Measurements from ENCODE around the gene SMIM31.

Gene SMIM31

DNA sequence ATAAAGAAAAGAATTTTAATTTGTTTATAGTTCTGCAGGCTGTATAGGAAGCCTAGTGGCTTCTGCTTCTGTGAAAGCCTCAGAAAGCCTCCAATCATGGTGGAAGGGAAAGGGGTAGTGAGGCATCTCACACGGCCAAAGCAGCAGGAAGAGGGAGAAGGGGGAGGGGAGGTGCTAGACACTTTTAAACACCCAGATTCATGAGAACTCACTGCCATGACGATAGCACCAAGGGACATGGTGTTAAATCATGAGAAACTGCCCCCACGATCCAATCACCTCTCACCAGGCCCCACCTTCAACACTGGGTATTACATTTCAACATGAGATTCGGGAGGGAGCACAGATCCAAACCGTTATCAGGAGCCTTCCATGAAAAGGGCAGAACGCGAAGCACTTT is 18.1 kb downstream of the SMIM31 start:
- no peak for DNase-seq (ENCODE audit: extremely low spot score)
- TF ChIP-seq FOXA1 (IDR thresholded peaks at IDR 0.05) (no peak), LEF1 (IDR thresholded peaks at IDR 0.05; ENCODE audit: borderline replicate concordance) (no peak), ZNF384 (IDR thresholded peaks at IDR 0.05) (no peak), CTBP1 (IDR thresholded peaks at IDR 0.05; ENCODE audit: borderline replicate concordance) (no peak), SP1 (IDR thresholded peaks at IDR 0.05) (no peak), ARNT (IDR thresholded peaks at IDR 0.05) (no peak), FOXK2 (IDR thresholded peaks at IDR 0.05) (no peak)
- TF ChIP-seq, protein P1, sequence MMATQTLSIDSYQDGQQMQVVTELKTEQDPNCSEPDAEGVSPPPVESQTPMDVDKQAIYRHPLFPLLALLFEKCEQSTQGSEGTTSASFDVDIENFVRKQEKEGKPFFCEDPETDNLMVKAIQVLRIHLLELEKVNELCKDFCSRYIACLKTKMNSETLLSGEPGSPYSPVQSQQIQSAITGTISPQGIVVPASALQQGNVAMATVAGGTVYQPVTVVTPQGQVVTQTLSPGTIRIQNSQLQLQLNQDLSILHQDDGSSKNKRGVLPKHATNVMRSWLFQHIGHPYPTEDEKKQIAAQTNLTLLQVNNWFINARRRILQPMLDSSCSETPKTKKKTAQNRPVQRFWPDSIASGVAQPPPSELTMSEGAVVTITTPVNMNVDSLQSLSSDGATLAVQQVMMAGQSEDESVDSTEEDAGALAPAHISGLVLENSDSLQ (IDR thresholded peaks at IDR 0.05) = no peak
- ChIA-PET CTCF (no interaction called here), POLR2A (no interaction called here)

DNA sequence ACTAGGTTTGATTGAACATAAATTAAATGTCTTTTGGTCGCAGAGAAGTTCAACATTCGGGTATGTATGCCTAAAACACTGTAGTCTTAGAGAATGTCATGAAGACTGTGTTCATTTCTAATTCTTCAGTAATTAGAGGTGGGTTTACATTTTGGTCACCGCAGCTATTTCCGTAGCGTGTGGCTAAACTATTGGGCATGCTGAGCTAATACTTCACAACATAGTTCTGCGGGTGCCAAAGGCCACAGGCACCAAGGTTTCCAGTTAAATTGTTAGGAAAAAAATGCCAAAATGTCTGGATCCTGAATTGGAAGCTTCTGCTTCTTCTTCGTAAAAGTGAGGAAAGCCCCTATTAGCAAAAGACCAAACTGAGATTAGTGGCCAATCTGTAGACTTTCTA is 25.1 kb downstream of the SMIM31 start:
- ChIA-PET POLR2A (no interaction called here), CTCF (interaction anchor here (0.9 to 2.3 kb wide), 3 partner anchors 10 to 318 kb away, joined by 3 to 10 read pairs (median 3); no protein-coding TSS in a partner anchor)
- DNase-seq (ENCODE audit: extremely low spot score) = no peak
- TF ChIP-seq CTBP1 (IDR thresholded peaks at IDR 0.05; ENCODE audit: borderline replicate concordance) = no peak
- no peak for TF ChIP-seq FOXA1 (IDR thresholded peaks at IDR 0.05)
- no peak for TF ChIP-seq FOXM1 (IDR thresholded peaks at IDR 0.05; ENCODE audit: borderline replicate concordance)
- TF ChIP-seq, protein P1 (IDR thresholded peaks at IDR 0.05) = no peak
- no peak for TF ChIP-seq LEF1 (IDR thresholded peaks at IDR 0.05; ENCODE audit: borderline replicate concordance)
- no peak for TF ChIP-seq ELF4 (IDR thresholded peaks at IDR 0.05)
- TF ChIP-seq SP1 (IDR thresholded peaks at IDR 0.05) = no peak
- TF ChIP-seq SUZ12 (IDR thresholded peaks at IDR 0.05) = no peak
- no peak for TF ChIP-seq HDGF (IDR thresholded peaks at IDR 0.05; ENCODE audit: borderline replicate concordance)
- no peak for TF ChIP-seq TARDBP (IDR thresholded peaks at IDR 0.05)
- TF ChIP-seq BHLHE40 (IDR thresholded peaks at IDR 0.05; ENCODE audit: borderline replicate concordance) = no peak
- TF ChIP-seq ZNF384 (IDR thresholded peaks at IDR 0.05) = no peak
- TF ChIP-seq FOXK2 (IDR thresholded peaks at IDR 0.05) = no peak
- TF ChIP-seq L3MBTL2 (conservative IDR thresholded peaks at IDR 0.05) = no peak
- no peak for TF ChIP-seq ARNT (IDR thresholded peaks at IDR 0.05)

DNA sequence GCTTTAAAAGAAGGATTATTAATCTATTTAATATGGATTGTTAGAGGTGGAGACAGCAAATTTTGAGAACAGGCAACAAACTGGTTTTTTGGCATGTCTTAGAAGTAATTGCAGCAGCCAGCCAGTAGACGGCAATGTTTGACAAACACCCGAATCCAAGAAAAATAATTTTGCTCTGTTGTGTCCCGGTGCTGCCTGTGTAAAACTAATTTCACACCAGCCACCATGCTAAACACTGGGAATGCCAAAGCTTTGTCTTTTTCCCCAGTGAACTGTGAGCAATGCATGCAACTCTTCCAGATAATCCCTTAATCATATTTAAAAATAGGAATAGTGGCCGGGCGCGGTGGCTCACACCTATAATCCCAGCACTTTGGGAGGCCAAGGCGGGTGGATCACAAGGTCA is 25.9 kb downstream of the SMIM31 start:
- no peak for TF ChIP-seq LEF1 (IDR thresholded peaks at IDR 0.05; ENCODE audit: borderline replicate concordance)
- TF ChIP-seq, protein P1 (IDR thresholded peaks at IDR 0.05) = no peak
- TF ChIP-seq SUZ12 (IDR thresholded peaks at IDR 0.05) = no peak
- no peak for TF ChIP-seq ARNT (IDR thresholded peaks at IDR 0.05)
- no peak for TF ChIP-seq FOXA1 (IDR thresholded peaks at IDR 0.05)
- no peak for TF ChIP-seq FOXK2 (IDR thresholded peaks at IDR 0.05)
- TF ChIP-seq SP1 (IDR thresholded peaks at IDR 0.05) = no peak
- TF ChIP-seq TARDBP (IDR thresholded peaks at IDR 0.05) = no peak
- TF ChIP-seq ZNF384 (IDR thresholded peaks at IDR 0.05) = no peak
- no peak for TF ChIP-seq HDGF (IDR thresholded peaks at IDR 0.05; ENCODE audit: borderline replicate concordance)
- TF ChIP-seq NFRKB (IDR thresholded peaks at IDR 0.05) = no peak
- TF ChIP-seq ELF4 (IDR thresholded peaks at IDR 0.05) = no peak
- TF ChIP-seq BHLHE40 (IDR thresholded peaks at IDR 0.05; ENCODE audit: borderline replicate concordance) = no peak
- no peak for TF ChIP-seq L3MBTL2 (conservative IDR thresholded peaks at IDR 0.05)
- TF ChIP-seq CTBP1 (IDR thresholded peaks at IDR 0.05; ENCODE audit: borderline replicate concordance) = no peak
- TF ChIP-seq FOXM1 (IDR thresholded peaks at IDR 0.05; ENCODE audit: borderline replicate concordance) = no peak
- CTCF ChIA-PET = interaction anchor here (0.6 to 2.3 kb wide), 4 partner anchors 10 to 317 kb away, joined by 3 to 10 read pairs (median 5); no protein-coding TSS in a partner anchor
- POLR2A ChIA-PET = no interaction called here
- DNase-seq (ENCODE audit: extremely low spot score) = peak; percentile 51

GRCh38 chr4:164780839-164781238 is 26.9 kb downstream of the SMIM31 start:
- DNase-seq (ENCODE audit: extremely low spot score) = no peak
- POLR2A ChIA-PET = no interaction called here

GRCh38 chr4:164783976-164784375 is 30.0 kb downstream of the SMIM31 start:
- no peak for TF ChIP-seq L3MBTL2 (conservative IDR thresholded peaks at IDR 0.05)
- TF ChIP-seq HDGF (IDR thresholded peaks at IDR 0.05; ENCODE audit: borderline replicate concordance) = no peak
- no peak for TF ChIP-seq FOXK2 (IDR thresholded peaks at IDR 0.05)
- no peak for TF ChIP-seq ELF4 (IDR thresholded peaks at IDR 0.05)
- TF ChIP-seq FOXA1 (IDR thresholded peaks at IDR 0.05) = no peak
- no peak for TF ChIP-seq ARNT (IDR thresholded peaks at IDR 0.05)
- TF ChIP-seq LEF1 (IDR thresholded peaks at IDR 0.05; ENCODE audit: borderline replicate concordance) = no peak
- TF ChIP-seq FOXM1 (IDR thresholded peaks at IDR 0.05; ENCODE audit: borderline replicate concordance) = no peak
- no peak for TF ChIP-seq SP1 (IDR thresholded peaks at IDR 0.05)
- no peak for TF ChIP-seq BHLHE40 (IDR thresholded peaks at IDR 0.05; ENCODE audit: borderline replicate concordance)
- no peak for TF ChIP-seq SUZ12 (IDR thresholded peaks at IDR 0.05)
- TF ChIP-seq ZNF384 (IDR thresholded peaks at IDR 0.05) = no peak
- no peak for TF ChIP-seq NFRKB (IDR thresholded peaks at IDR 0.05)
- no peak for TF ChIP-seq TARDBP (IDR thresholded peaks at IDR 0.05)
- TF ChIP-seq, protein P1 (IDR thresholded peaks at IDR 0.05) = no peak
- TF ChIP-seq CTBP1 (IDR thresholded peaks at IDR 0.05; ENCODE audit: borderline replicate concordance) = no peak
- POLR2A ChIA-PET = no interaction called here
- CTCF ChIA-PET = interaction anchor here (0.5 kb wide), 1 partner anchor 109 kb away, joined by 3 read pairs; no protein-coding TSS in a partner anchor
- DNase-seq (ENCODE audit: extremely low spot score) = no peak

More at GRCh38 chr4:164780839-164781238, 26.9 kb downstream of the SMIM31 start:
- TF ChIP-seq ARNT (IDR thresholded peaks at IDR 0.05) = no peak
- no peak for TF ChIP-seq NFRKB (IDR thresholded peaks at IDR 0.05)
- no peak for TF ChIP-seq ELF4 (IDR thresholded peaks at IDR 0.05)
- TF ChIP-seq CTBP1 (IDR thresholded peaks at IDR 0.05; ENCODE audit: borderline replicate concordance) = no peak
- TF ChIP-seq SUZ12 (IDR thresholded peaks at IDR 0.05) = no peak
- TF ChIP-seq TARDBP (IDR thresholded peaks at IDR 0.05) = no peak
- no peak for TF ChIP-seq BHLHE40 (IDR thresholded peaks at IDR 0.05; ENCODE audit: borderline replicate concordance)
- CTCF ChIA-PET = interaction anchor here (1.8 to 2.3 kb wide), 2 partner anchors 13 to 316 kb away, joined by 7 to 10 read pairs; no protein-coding TSS in a partner anchor

Data from HEK293T (cell line).